K562 (cell line): Measurements from ENCODE around the gene SRRT. TPM values are rescaled to one million over a fixed set of nuclear protein-coding genes. Genes with fewer than 3 reads are reported as not detected.

Experiments
- ARID3A ChIP-seq: IDR thresholded peaks from 2 replicates; pipeline ENCODE4 v1.6.1; 2012; ENCODE audit warnings: low read depth, low read length, improper control_type of control experiment, borderline replicate concordance
- GATAD2A ChIP-seq: fragments of 450-650 bp; IDR thresholded peaks from 2 replicates; pipeline ENCODE4 v1.6.1; 2017
- HLTF ChIP-seq: fragments of 450-650 bp; IDR thresholded peaks from 2 replicates; pipeline ENCODE4 v1.6.1; 2016
- MIER1 ChIP-seq: fragments of 450-650 bp; IDR thresholded peaks from 2 replicates; pipeline ENCODE4 v1.6.1; 2016; ENCODE audit warnings: antibody characterized with exemption, mild to moderate bottlenecking, low read depth
- RERE ChIP-seq: sonication (generic); formaldehyde crosslinking; IDR thresholded peaks from 2 replicates; pipeline ENCODE4 v1.8.0; 2023; ENCODE audit warnings: missing genetic modification reagents, mild to moderate bottlenecking, borderline replicate concordance
- SMAD1 ChIP-seq: fragments of 150-350 bp; IDR thresholded peaks from 2 replicates; pipeline ENCODE4 v1.6.1; 2014; ENCODE audit warnings: low read length, low read depth; ENCODE audit not compliant: partially characterized antibody
- ZFPM2 ChIP-seq: fragments of 250-450 bp; sonication (Bioruptor Pico); IDR thresholded peaks from 2 replicates; pipeline ENCODE4 v1.5.1; 2022; ENCODE audit warnings: mild to moderate bottlenecking
- ZNF407 ChIP-seq: fragments of 450-650 bp; IDR thresholded peaks from 2 replicates; pipeline ENCODE4 v1.6.1; 2016; ENCODE audit warnings: low read depth
- polyA plus RNA-seq, 8 experiments: library from polyadenylated mRNA; depleted of rRNA in 4 of 8; stranded (reverse) in 5 of 8; unstranded in 3 of 8; fragments of >200 nt; fragmentation: Nextera tagmentation in 2 of 8; fragmentation: Illumina TruSeq in 1 of 8; extraction: Ambion mirVana in 2 of 8; extraction: Trizol in 1 of 8; gene quantifications; 2 replicates each; pipeline versions ENCODE4 v1.2.1 to v1.2.3, GENCODE V29; 2011 to 2014; ENCODE audit warnings: inconsistent platforms in 1 of 8, missing spikeins in 1 of 8
- total RNA-seq, 7 experiments: library from RNA; depleted of rRNA in 6 of 7; stranded (reverse); fragments of >200 nt in 6 of 7; fragmentation: Illumina TruSeq in 2 of 7; extraction: Trizol in 2 of 7; gene quantifications; 2 replicates each; pipeline versions ENCODE4 v1.2.1 to v1.2.3, GENCODE V29; 2011 to 2021; ENCODE audit warnings: low replicate concordance in 1 of 7

The SRRT gene
- total and polyA plus RNA-seq, 9 of the 15 experiments (the other 6 are each of a cell fraction or from before 2014, with no cell fraction given), result 10.3 to 263 (median 84.4) TPM

- TF ChIP-seq ZNF407, result no peak
- no peak for TF ChIP-seq HLTF
- TF ChIP-seq MIER1, result no peak
- TF ChIP-seq GATAD2A, result peak; percentile 25; the same call in 1 of the 2 replicates
- 0 out of 2 replicates have a peak, but pooled peaks have one; percentile 51 for TF ChIP-seq RERE (CRISPR knock-in tag)
- TF ChIP-seq SMAD1, result no peak
- no peak for TF ChIP-seq ARID3A
- no peak for TF ChIP-seq ZFPM2 (CRISPR knock-in tag)
Measured at GRCh38 chr7:100867776-100868485, 7.0 kb upstream of the SRRT start (continued).
